GM19193 (cell line): ENCODE measurements around the gene AGL.

Source experiments
- POLR2A ChIP-seq: IDR thresholded peaks from 4 replicates; pipeline ENCODE4 v1.6.1; 2011; ENCODE audit not compliant: insufficient read depth, insufficient read length; ENCODE audit errors: extremely low read depth

The AGL gene

GRCh38 chr1:99849744-99850458, at the start of gene AGL:
AGL (plus strand) TSS chr1:99850361; CDS start chr1:99851043, 682 bp downstream.
- peak; percentile 97 for TF ChIP-seq POLR2A

GRCh38 chr1:99801584-99801983, 48.6 kb upstream of the AGL start:
- no peak for TF ChIP-seq POLR2A

- TF ChIP-seq POLR2A, result no peak
Observed at GRCh38 chr1:99806882-99807281, 43.3 kb upstream of the AGL start.

GRCh38 chr1:99808391-99809115, 41.6 kb upstream of the AGL start:
- no peak for TF ChIP-seq POLR2A

GRCh38 chr1:99811075-99811474, 39.1 kb upstream of the AGL start:
- no peak for TF ChIP-seq POLR2A

- TF ChIP-seq POLR2A, result no peak
Observed at GRCh38 chr1:99811747-99812146, 38.4 kb upstream of the AGL start.

DNA sequence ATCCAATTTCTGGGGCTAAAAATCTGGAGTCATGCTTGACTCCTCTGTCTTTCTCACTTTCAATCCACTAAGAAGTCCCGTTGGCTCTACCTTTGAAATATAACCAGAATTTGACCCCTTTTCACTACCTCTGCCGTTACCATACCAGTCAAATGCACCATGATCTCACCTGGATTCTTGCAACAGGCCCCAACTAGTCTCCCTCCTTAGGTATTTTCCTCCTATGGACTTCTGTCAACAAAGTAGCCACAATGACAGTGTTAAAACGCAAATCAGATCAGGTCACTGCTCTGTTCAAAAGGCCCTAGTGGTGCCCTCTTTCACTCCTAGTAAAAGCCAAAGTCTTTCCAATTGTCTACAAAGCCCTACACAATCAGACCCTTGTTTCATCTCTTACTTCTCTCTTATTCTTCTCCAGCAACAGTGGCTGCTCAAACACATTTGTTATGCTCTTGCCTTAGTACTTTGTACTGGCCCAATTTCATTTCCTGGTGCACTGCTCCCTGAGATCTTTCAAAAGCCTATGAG, 35.7 kb upstream of the AGL start:
- TF ChIP-seq POLR2A, result no peak

DNA sequence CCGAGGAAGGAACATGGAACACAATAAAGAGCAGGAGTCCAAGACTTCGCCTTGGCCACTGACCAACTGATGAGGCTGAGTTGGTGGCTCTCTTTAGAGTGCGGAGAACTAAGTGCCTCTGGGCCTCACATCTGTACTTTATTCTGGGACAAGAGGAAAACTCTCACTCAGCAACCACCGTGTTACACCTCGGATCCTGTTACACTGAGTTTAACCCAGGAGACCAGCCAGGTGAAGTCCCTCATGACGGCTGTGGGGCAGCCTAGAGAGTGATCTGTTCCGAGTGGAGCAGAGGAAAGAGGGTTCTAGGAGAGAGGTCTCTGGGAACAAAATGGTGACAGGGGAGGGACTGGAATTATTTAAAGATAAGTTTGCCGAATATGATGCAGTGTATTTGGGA, 33.5 kb upstream of the AGL start:
- no peak for TF ChIP-seq POLR2A

- TF ChIP-seq POLR2A, result no peak
Observed at GRCh38 chr1:99818063-99818699, 32.0 kb upstream of the AGL start.

DNA sequence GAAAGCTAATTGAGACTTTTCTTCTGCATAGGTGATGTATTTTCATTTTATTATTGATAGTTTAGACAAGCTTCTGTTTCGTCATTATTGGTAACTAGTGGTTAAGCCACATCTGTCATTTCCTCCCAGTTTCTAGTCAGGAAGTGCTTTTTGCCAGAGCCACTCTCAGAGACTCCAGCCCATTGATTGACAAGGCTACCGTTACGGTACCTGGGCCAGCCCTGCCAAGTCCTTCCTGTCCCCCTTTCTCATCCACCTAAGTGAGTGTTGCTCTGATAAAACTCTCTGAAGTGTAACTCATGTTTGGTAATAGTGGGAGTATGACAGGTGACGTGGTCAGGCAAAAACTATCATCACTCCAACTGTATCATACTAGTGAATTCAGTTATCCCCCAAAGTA, 29.6 kb upstream of the AGL start:
- TF ChIP-seq POLR2A, result no peak

- TF ChIP-seq POLR2A, result no peak
Observed at GRCh38 chr1:99825098-99825497, 25.1 kb upstream of the AGL start.

DNA sequence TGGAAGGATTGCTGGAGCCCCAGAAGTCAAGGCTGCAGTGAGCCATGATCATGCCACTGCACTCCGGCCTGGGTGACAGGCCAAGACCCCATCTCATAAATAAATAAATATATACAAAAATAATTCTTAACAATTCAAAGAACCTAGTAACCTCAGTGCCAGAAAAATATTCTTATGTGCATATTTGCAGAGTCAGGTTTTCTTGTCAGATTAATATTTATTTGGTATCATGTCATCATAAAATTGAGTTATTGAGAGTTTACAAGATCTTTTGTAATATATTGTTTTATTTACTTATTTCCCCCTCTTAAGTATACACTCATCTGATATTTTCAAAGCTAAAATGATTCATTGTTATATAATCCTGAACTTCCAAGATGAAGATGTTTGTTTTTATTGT, 24.5 kb upstream of the AGL start:
- TF ChIP-seq POLR2A, result no peak

GRCh38 chr1:99827970-99828369, 22.2 kb upstream of the AGL start:
- no peak for TF ChIP-seq POLR2A

DNA sequence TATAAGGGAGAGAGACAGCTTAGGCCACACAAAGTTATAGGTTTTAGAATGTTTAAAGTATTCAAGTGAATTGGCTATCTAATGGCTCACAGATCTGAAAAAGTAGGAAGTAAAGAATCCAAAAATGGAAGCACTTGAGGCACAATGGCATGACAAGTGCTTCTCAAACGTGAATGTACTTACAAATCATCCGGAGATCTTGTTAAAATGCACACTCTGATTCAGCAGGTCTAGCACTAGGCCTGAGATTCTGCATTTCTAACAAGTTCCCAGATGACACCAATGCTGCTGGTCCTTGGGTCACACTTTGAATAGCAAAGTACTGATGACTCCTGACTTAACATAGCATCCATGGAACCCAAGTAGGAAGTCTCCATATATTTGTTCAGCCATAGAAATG, 20.9 kb upstream of the AGL start:
- no peak for TF ChIP-seq POLR2A

GRCh38 chr1:99843760-99844159, 6.4 kb upstream of the AGL start:
- TF ChIP-seq POLR2A, result no peak

- TF ChIP-seq POLR2A, result no peak
Observed at GRCh38 chr1:99849413-99849743, 783 bp upstream of the AGL start.
